Measurements from ENCODE around the gene ZNF497. TPM values are rescaled to one million over a fixed set of nuclear protein-coding genes. Genes with fewer than 3 reads are reported as not detected.
"Not testable (repeated sequence)": the region's sequence is repeated elsewhere in the genome, so short reads cannot be mapped to it uniquely, and the experiment has no call there.

The ZNF497 gene
- total RNA-seq, 1 experiment from 2014 or later, result 3.0 TPM

- Histone ChIP-seq H3K9me3 (no peaks in the 10 kb centered on the region), H3K27me3 (no peaks in the 10 kb centered on the region), H3K36me3 (0 out of 2 replicates have a peak, but pooled peaks cover 3% of the 10 kb centered on the region), H3K4me3 (peak within 1 kb of the TSS; percentile 93)
- DNase-seq, result peak; percentile 100
These were observed 18.3 kb upstream of the ZNF497 start, which contains the start of gene ZNF837 for GRCh38 chr19:58380662-58381459. ZNF837 (minus strand) TSS chr19:58381030; CDS start chr19:58369332, 11,698 bp downstream.

DNA sequence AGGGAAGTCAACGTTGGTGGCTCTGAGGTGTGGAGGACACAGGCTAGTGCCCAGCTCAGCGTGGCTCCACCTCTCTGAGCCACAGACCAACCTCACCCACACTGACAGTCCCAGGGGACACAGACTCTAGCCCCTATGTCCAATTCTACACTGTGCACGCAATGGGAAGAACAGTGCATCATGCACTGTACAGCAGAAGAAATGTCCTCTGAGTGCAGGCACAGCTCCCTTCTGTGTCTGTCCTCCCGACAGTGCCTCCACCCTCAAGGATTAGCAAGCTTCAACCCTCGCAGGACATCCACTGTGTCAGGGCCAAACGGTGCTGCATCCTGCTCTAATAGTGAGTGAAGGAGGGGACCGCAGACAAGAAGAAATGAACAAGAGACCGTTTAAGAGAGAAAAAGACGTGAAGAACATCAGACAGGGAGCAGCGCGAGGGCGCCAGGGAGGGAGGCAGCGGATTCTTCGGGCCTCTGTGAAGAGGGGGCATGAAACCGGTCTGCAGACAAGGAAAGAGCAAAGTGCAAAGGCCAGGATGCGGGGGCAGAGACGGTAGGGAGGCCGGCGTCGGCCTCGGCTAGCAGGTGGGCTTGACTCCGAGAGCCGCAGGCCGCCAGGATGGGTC lies 17.6 kb upstream of the ZNF497 start:
- Histone ChIP-seq H3K27me3 (no peaks in the 10 kb centered on the region), H3K36me3 (0 out of 2 replicates have a peak, but pooled peaks cover 3% of the 10 kb centered on the region), H3K9me3 (no peaks in the 10 kb centered on the region), H3K4me3 (peak overlapping the region; percentile 93)
- no peak for DNase-seq

DNA sequence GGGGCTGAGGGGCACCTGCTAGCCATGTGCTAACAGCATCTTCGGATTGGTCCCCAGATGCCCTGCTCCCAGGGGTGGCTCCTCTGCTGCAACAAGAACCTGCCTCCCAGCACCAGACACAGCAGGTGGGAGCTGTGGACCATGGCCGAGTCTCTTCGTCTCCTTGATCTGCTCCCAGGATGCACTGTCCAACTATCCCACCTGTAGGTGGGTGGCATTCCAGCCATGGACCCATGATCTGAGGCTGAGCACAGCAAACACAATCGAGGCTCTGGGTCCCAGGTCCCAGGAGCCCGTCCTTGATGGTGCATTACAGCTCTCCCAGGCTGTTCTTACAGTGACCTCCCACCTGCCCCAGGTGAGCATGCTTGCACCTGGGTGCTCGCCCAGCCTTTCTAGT lies 16.7 kb upstream of the ZNF497 start:
- Histone ChIP-seq H3K27me3 (no peaks in the 10 kb centered on the region), H3K36me3 (0 out of 2 replicates have a peak, but pooled peaks cover 3% of the 10 kb centered on the region), H3K9me3 (no peaks in the 10 kb centered on the region), H3K4me3 (no peak overlapping the region)
- DNase-seq, result no peak

DNA sequence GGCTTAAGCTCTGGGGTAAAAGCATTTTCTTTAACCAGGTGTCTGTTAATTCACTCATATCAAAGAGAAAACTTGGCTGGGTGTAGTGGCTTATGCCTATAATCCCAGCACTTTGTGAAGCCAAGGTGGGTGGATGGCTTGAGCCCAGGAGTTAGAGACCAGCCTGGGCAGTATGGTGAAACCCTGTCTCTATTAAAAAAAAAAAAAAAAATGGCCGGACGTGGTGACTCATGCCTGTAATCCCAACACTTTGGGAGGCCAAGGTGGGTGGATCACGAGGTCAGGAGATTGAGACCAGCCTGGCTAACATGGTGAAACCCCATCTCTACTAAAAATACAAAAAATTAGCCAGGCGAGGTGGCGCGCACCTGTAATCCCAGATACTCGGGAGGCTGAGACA lies 14.2 kb upstream of the ZNF497 start:
- H3K4me3 ChIP-seq, H3K9me3 ChIP-seq, H3K36me3 ChIP-seq, H3K27me3 ChIP-seq: not testable (repeated sequence)
- DNase-seq, result peak; percentile 60

DNA sequence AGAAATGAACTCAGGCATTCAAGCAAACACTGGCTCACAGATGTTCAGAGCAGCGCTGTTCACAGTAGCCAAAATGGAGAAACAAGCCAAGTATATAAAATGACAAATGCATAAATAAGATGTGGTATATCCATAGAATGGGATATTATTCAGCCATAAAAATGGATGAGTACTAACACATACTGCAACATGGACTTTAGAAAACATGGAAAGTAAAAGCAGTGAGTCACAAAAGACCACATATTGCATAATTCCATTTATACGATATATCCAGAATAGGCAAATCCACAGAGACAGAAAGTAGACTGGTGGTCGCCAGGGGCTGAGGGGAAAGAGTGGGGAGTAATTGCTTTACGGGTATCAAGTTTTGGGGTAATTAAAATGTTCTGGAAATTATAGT lies 11.6 kb upstream of the ZNF497 start:
- Histone ChIP-seq H3K9me3 (no peaks in the 10 kb centered on the region), H3K36me3 (no peaks in the 10 kb centered on the region), H3K27me3 (no peaks in the 10 kb centered on the region), H3K4me3 (no peak overlapping the region)
- no peak for DNase-seq

- Histone ChIP-seq H3K27me3 (no peaks in the 10 kb centered on the region), H3K4me3 (no peak overlapping the region), H3K9me3 (no peaks in the 10 kb centered on the region), H3K36me3 (no peaks in the 10 kb centered on the region)
- no peak for DNase-seq
These were observed 10.0 kb upstream of the ZNF497 start for GRCh38 chr19:58372311-58373133.

DNA sequence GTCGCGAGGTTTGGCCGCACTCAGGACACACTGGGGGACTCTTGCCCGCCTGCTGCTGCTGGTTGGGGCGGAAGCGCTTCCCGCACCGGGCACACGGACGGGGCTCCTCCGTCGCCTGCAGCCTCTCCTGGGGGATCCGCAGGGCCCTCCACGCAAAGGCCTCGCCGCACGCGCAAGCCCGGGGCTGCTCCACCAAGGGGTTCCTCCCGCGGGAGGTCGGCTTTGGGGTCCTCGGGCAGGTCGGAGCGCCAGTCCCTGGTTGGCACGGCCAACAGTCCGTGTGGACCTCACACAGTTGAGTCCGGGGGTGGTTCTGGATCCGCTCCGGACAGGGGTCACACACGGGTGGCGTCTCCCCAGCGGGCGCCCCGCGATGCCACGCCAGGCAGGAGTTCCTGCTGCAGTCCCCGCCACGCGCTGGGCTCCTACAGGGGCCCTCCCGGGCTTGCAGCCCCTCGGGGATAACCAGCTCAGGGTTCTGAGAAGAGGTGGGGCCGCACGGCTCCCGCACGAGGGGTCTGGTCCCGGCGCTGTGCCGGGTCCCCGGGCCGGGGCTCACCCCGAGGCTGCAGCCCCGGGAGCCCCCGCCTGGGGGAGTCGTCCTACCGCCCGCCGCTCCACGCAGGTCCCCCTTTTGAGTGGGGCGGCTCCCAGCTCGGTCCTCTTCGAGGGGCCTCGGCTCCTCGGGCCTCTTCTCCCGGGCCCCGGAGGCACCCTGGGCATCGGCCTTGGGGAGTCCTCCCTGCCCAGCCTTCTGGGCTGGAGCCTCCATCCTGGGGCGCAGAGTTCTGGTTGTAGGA lies 6.2 kb upstream of the ZNF497 start:
- Histone ChIP-seq H3K36me3 (no peaks in the 10 kb centered on the region), H3K4me3 (no peak overlapping the region), H3K27me3 (no peaks in the 10 kb centered on the region), H3K9me3 (no peaks in the 10 kb centered on the region)
- DNase-seq, result no peak

- no peaks in the 10 kb centered on the region for H3K36me3 ChIP-seq
- H3K4me3 ChIP-seq, result no peak overlapping the region
- no peak for DNase-seq
- H3K9me3 ChIP-seq, result no peaks in the 10 kb centered on the region
- H3K27me3 ChIP-seq, result no peaks in the 10 kb centered on the region
These were observed 5.3 kb upstream of the ZNF497 start for GRCh38 chr19:58367698-58368454.

- H3K4me3 ChIP-seq, result no peak overlapping the region
- DNase-seq, result no peak
- H3K9me3 ChIP-seq, result no peaks in the 10 kb centered on the region
- H3K36me3 ChIP-seq, result no peaks in the 10 kb centered on the region
- no peaks in the 10 kb centered on the region for H3K27me3 ChIP-seq
These were observed 4.3 kb upstream of the ZNF497 start for GRCh38 chr19:58366585-58367430.

- no peaks in the 10 kb centered on the region for H3K27me3 ChIP-seq
- DNase-seq, result no peak
- no peak overlapping the region for H3K4me3 ChIP-seq
- peaks cover 3% of the 10 kb centered on the region; the same call in 1 of the 2 replicates for H3K36me3 ChIP-seq
- H3K9me3 ChIP-seq, result no peaks in the 10 kb centered on the region
These were observed 1.6 kb upstream of the ZNF497 start for GRCh38 chr19:58364146-58364545.

DNA sequence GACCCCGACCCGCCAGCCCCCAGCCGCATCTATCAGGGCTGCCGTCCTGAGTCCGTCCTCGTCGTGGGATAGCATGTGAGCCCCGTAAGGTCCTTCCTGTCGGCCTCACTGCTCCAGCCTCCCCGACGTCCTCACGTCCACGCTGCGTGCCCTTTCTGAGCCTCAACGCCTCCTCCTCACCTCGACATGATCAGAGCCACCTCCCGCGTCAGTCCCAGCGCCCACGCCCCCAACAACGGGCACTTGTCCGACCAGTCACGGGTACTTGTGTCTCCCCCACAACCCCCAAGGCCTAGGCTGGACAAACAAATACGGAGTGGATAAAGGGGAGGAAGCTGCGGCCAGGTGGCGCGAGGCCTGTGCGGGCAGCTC lies 665 bp downstream of the ZNF497 start:
- no peaks in the 10 kb centered on the region for H3K9me3 ChIP-seq
- peak; percentile 70 for DNase-seq
- peaks cover 3% of the 10 kb centered on the region; the same call in 1 of the 2 replicates for H3K36me3 ChIP-seq
- peak overlapping the region; percentile 95 for H3K4me3 ChIP-seq
- H3K27me3 ChIP-seq, result no peaks in the 10 kb centered on the region

GRCh38 chr19:58357481-58358145 lies 4.9 kb downstream of the ZNF497 start:
- H3K36me3 ChIP-seq, result peaks cover 6% of the 10 kb centered on the region

DNA sequence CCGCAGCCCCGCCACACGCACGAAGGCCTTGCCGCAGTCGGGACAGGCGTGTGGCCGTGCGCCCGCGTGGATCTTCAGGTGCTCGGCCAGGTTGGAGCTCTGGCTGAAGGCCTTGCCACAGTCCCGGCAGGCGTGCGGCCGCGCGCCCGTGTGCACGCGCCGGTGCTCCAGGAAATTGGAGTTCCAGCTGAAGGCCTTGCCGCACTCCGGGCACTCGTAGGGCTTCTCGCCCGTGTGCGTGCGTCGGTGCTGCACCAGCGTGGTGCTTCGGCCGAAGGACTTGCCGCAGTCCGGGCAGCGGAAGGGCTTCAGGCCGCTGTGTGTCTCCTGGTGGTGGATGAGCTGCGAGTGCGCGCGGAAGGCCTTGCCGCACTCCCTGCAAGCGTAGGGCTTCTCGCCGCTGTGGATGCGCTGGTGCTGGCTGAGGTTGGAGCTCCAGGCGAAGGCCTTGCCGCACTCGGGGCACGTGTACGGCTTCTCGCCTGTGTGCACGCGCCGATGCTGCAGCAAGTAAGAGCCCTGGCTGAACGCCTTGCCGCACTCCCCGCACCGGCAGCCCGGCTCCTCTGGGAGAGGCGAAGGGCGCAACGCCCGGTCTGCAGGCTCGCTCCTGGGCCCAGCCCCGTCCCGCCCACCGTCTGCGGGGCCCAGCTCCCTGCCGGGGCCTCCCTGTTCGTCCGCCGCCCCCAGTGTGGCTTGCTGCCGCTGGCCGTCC lies 5.6 kb downstream of the ZNF497 start:
- Histone ChIP-seq H3K4me3 (no peak overlapping the region), H3K36me3 (peaks cover 6% of the 10 kb centered on the region), H3K27me3 (no peaks in the 10 kb centered on the region), H3K9me3 (no peaks in the 10 kb centered on the region)
- DNase-seq, result no peak

More at GRCh38 chr19:58357481-58358145, 4.9 kb downstream of the ZNF497 start:
- no peak for DNase-seq
- Histone ChIP-seq H3K4me3 (no peak overlapping the region), H3K27me3 (no peaks in the 10 kb centered on the region), H3K9me3 (no peaks in the 10 kb centered on the region)
